Lower leg skin (tissue), 4 donors: ENCODE data around the gene HEXD. TPM values are rescaled to one million over a fixed set of nuclear protein-coding genes. Genes with fewer than 3 reads are reported as not detected.

Source experiments
- DNase-seq, 2 donors: peaks; one replicate each; pipeline ENCODE4 v3.0.0-alpha.2; 2019; ENCODE audit warnings: low spot score in 2 of 2
- H3K4me3 ChIP-seq: fragments of 200-600 bp; sonication (generic); 2 replicates; pipeline ENCODE4 v1.5.1; 2017; ENCODE audit warnings: mild to moderate bottlenecking, low read depth; ENCODE audit not compliant: poor library complexity, severe bottlenecking
- CTCF ChIP-seq, 3 donors: fragments of 450-650 bp; IDR thresholded peaks; one replicate each; pipeline ENCODE4 v1.5.1; 2016; ENCODE audit warnings: antibody characterized with exemption in 3 of 3, mild to moderate bottlenecking in 3 of 3, moderate library complexity in 2 of 3
- POLR2A ChIP-seq, 2 donors: fragments of 450-650 bp; IDR thresholded peaks; one replicate each; pipeline ENCODE4 v1.6.1; 2016 to 2017; ENCODE audit warnings: antibody characterized with exemption in 2 of 2, mild to moderate bottlenecking in 1 of 2, moderate library complexity in 1 of 2
- WGBS, 2 donors: methylation state at CpG; one replicate each; pipeline ENCODE4 v1.1.5; 2018; 5-methylcytosine and 5-hydroxymethylcytosine counted together
- intact Hi-C: fragments of 100-400 bp; cut with DNase I; formaldehyde crosslinking; loops from one replicate; pipeline ENCODE4 v1.15.0; 2023; ENCODE audit warnings: low total_unique reads
- total RNA-seq, 4 donors: library from RNA; depleted of rRNA; stranded (reverse); fragments of >200 nt; gene quantifications; one replicate each; pipeline ENCODE4 v1.1.0, GENCODE V29; 2016

Gene HEXD
- total RNA-seq, 4 donors from 2014 or later = 30.0 to 47.1 (median 39.3) TPM

GRCh38 chr17:82382933-82383255, 35.3 kb upstream of the HEXD start:
- no peak for DNase-seq
- H3K4me3 ChIP-seq = no peak overlapping the region
- intact Hi-C loops = no loop called here
- 76% methylated on average over 11 of the region's 11 CpGs for WGBS, 2 donors
- TF ChIP-seq CTCF (IDR thresholded peaks at IDR 0.05) (no peak), POLR2A (IDR thresholded peaks at IDR 0.05) (no peak)

GRCh38 chr17:82383411-82383810, 34.7 kb upstream of the HEXD start:
- no peak overlapping the region for H3K4me3 ChIP-seq
- WGBS, 2 donors = 43 to 63% methylated on average over 9 to 18 of the region's 18 CpGs
- TF ChIP-seq POLR2A (IDR thresholded peaks at IDR 0.05) = no peak
- TF ChIP-seq CTCF (IDR thresholded peaks at IDR 0.05) = no peak
- intact Hi-C loops = no loop called here
- DNase-seq = no peak

GRCh38 chr17:82384051-82384729, 34.0 kb upstream of the HEXD start:
- no peak overlapping the region for H3K4me3 ChIP-seq
- TF ChIP-seq POLR2A (IDR thresholded peaks at IDR 0.05) = no peak
- no peak for TF ChIP-seq CTCF (IDR thresholded peaks at IDR 0.05)
- 49 to 60% methylated on average over 19 to 22 of the region's 22 CpGs for WGBS, 2 donors
- no peak for DNase-seq
- intact Hi-C loops = no loop called here

GRCh38 chr17:82384730-82385481, 33.2 kb upstream of the HEXD start:
- 16 to 31% methylated on average over 9 to 21 of the region's 26 CpGs for WGBS, 2 donors
- intact Hi-C loops = no loop called here
- no peak overlapping the region for H3K4me3 ChIP-seq
- peak in 1 of 3 donors; percentile 45 for TF ChIP-seq CTCF (IDR thresholded peaks at IDR 0.05)
- no peak for TF ChIP-seq POLR2A (IDR thresholded peaks at IDR 0.05)
- no peak for DNase-seq

GRCh38 chr17:82385559-82386254, 32.4 kb upstream of the HEXD start:
- no peak for DNase-seq
- H3K4me3 ChIP-seq = no peak overlapping the region
- TF ChIP-seq CTCF (IDR thresholded peaks at IDR 0.05) = no peak
- no peak for TF ChIP-seq POLR2A (IDR thresholded peaks at IDR 0.05)
- 22 to 24% methylated on average over 11 to 21 of the region's 26 CpGs for WGBS, 2 donors
- intact Hi-C loops = no loop called here
